HG03025 (cell line): ENCODE data around the gene FRK.

Experiments
- ATAC-seq: cut with Tn5 transposase; IDR thresholded peaks from one replicate; pipeline ENCODE4 v1.9.1; 2021; ENCODE audit warnings: mild to moderate bottlenecking, moderate library complexity; ENCODE audit not compliant: unreplicated experiment, low FRiP score

Gene FRK

GRCh38 chr6:116036885-116037284 is 23.8 kb downstream of the FRK start:
- no peak for ATAC-seq

- no peak for ATAC-seq
Observed at GRCh38 chr6:116036075-116036773, 24.5 kb downstream of the FRK start.

GRCh38 chr6:116035616-116036015 is 25.1 kb downstream of the FRK start:
- no peak for ATAC-seq

GRCh38 chr6:116034327-116034726 is 26.4 kb downstream of the FRK start:
- no peak for ATAC-seq

- ATAC-seq, result no peak
Observed at GRCh38 chr6:116033687-116034303, 26.9 kb downstream of the FRK start.

GRCh38 chr6:116030770-116031169 is 29.9 kb downstream of the FRK start:
- no peak for ATAC-seq

GRCh38 chr6:116029535-116029934 is 31.2 kb downstream of the FRK start:
- no peak for ATAC-seq

GRCh38 chr6:116028233-116028632 is 32.5 kb downstream of the FRK start:
- ATAC-seq, result no peak

- ATAC-seq, result peak; percentile 45
Observed at GRCh38 chr6:116027801-116028200, 32.9 kb downstream of the FRK start.

- no peak for ATAC-seq
Observed at GRCh38 chr6:116025405-116025804, 35.3 kb downstream of the FRK start.

- no peak for ATAC-seq
Observed at GRCh38 chr6:116022841-116023445, 37.7 kb downstream of the FRK start.

- no peak for ATAC-seq
Observed at GRCh38 chr6:116020738-116021137, 40.0 kb downstream of the FRK start.

- peak; percentile 61 for ATAC-seq
Observed at GRCh38 chr6:116019428-116019827, 41.3 kb downstream of the FRK start.

- no peak for ATAC-seq
Observed at GRCh38 chr6:116018976-116019375, 41.7 kb downstream of the FRK start.

GRCh38 chr6:116017546-116018295 is 43.0 kb downstream of the FRK start:
- no peak for ATAC-seq

GRCh38 chr6:116016846-116017545 is 43.7 kb downstream of the FRK start:
- ATAC-seq, result no peak

- no peak for ATAC-seq
Observed at GRCh38 chr6:116015983-116016382, 44.7 kb downstream of the FRK start.

- no peak for ATAC-seq
Observed at GRCh38 chr6:116015561-116015960, 45.1 kb downstream of the FRK start.

GRCh38 chr6:116012951-116013350 is 47.7 kb downstream of the FRK start:
- ATAC-seq, result no peak

- ATAC-seq, result no peak
Observed at GRCh38 chr6:116012471-116012949, 48.2 kb downstream of the FRK start.
